SK-N-SH (cell line): ENCODE measurements around the gene AIF1. TPM values are rescaled to one million over a fixed set of nuclear protein-coding genes. Genes with fewer than 3 reads are reported as not detected.

Experiments used
- CTCF ChIA-PET: fragments of 300-600, 350-600 bp; formaldehyde crosslinking; extraction: SDS; loops from one replicate; lab custom pipeline; 2021; lab: Yijun Ruan, JAX
- POLR2A ChIA-PET: fragments of 350-600 bp; sonication (Branson Sonifier 250); formaldehyde crosslinking; extraction: SDS; loops from one replicate; lab custom pipeline; 2020; ENCODE audit warnings: antibody characterized with exemption, inconsistent platforms; lab: Yijun Ruan, JAX
- DNase-seq: peaks from one replicate; pipeline ENCODE4 v3.0.0; 2012
- H2AFZ ChIP-seq: fragments of 200-600 bp; sonication (generic); 2 replicates; pipeline ENCODE4 v1.8.1; 2016; ENCODE audit warnings: antibody characterized with exemption, mild to moderate bottlenecking, low read depth
- H3F3A ChIP-seq: fragments of 200-600 bp; sonication (generic); replicated peaks from 2 replicates; pipeline ENCODE3; 2016; ENCODE audit warnings: antibody characterized with exemption, mild to moderate bottlenecking; ENCODE audit not compliant: insufficient read depth
- H3K27ac ChIP-seq, 2 experiments: fragments of 200-500 bp in 1 of 2; fragments of 200-600 bp in 1 of 2; sonication (Bioruptor generic) in 1 of 2; sonication (generic), shearing (Covaris generic) in 1 of 2; 2 replicates each; pipeline versions ENCODE4 v1.5.1 to v1.6.1; 2014 to 2016; ENCODE audit warnings: low read depth in 2 of 2, inconsistent platforms in 1 of 2, low read length in 1 of 2, mild to moderate bottlenecking in 1 of 2, mixed read lengths in 1 of 2
- H3K27me3 ChIP-seq: fragments of 200-600 bp; sonication (generic), shearing (Covaris generic); 2 replicates; pipeline ENCODE4 v1.6.1; 2016; ENCODE audit warnings: mixed run types; ENCODE audit not compliant: insufficient read depth
- H3K36me3 ChIP-seq, 2 experiments: fragments of 200-500 bp in 1 of 2; fragments of 200-600 bp in 1 of 2; sonication (Bioruptor generic) in 1 of 2; sonication (generic) in 1 of 2; replicated peaks in 1 of 2; 2 replicates each; pipeline versions ENCODE3 to v1.5.1; 2014 to 2016; ENCODE audit warnings: low read length in 1 of 2, mild to moderate bottlenecking in 1 of 2; ENCODE audit not compliant: insufficient read depth in 2 of 2, control insufficient read depth in 1 of 2
- H3K4me1 ChIP-seq, 2 experiments: fragments of 200-500 bp in 1 of 2; fragments of 200-600 bp in 1 of 2; sonication (Bioruptor generic) in 1 of 2; sonication (generic), shearing (Covaris generic) in 1 of 2; 2 replicates each; pipeline versions ENCODE4 v1.5.1 to v1.6.1; 2014 to 2016; ENCODE audit warnings: low read depth in 1 of 2, low read length in 1 of 2, mixed run types in 1 of 2; ENCODE audit not compliant: insufficient read depth in 2 of 2, control insufficient read depth in 1 of 2
- H3K4me2 ChIP-seq: fragments of 200-600 bp; sonication (generic), shearing (Covaris generic); 2 replicates; pipeline ENCODE4 v1.6.1; 2017; ENCODE audit warnings: mixed run types
- H3K4me3 ChIP-seq, 2 experiments: fragments of 200-500 bp in 1 of 2; fragments of 200-600 bp in 1 of 2; sonication (Bioruptor generic) in 1 of 2; sonication (generic), shearing (Covaris generic) in 1 of 2; 2 replicates each; pipeline versions ENCODE4 v1.5.1 to v1.8.1; 2014 to 2016; ENCODE audit warnings: low read depth in 2 of 2, inconsistent platforms in 1 of 2, low read length in 1 of 2, mild to moderate bottlenecking in 1 of 2, mixed read lengths in 1 of 2, moderate library complexity in 1 of 2
- H3K79me2 ChIP-seq: fragments of 200-600 bp; sonication (generic); 2 replicates; pipeline ENCODE4 v1.8.1; 2017; ENCODE audit warnings: mild to moderate bottlenecking; ENCODE audit not compliant: insufficient read depth
- H3K9ac ChIP-seq: fragments of 200-600 bp; sonication (generic); 2 replicates; pipeline ENCODE4 v1.6.1; 2017; ENCODE audit warnings: mixed run types
- H3K9me2 ChIP-seq: fragments of 200-600 bp; sonication (generic); 2 replicates; pipeline ENCODE4 v1.6.1; 2017; ENCODE audit warnings: mixed run types
- H3K9me3 ChIP-seq: fragments of 200-600 bp; sonication (generic); 2 replicates; pipeline ENCODE4 v1.6.1; 2017; ENCODE audit warnings: mixed run types, mild to moderate bottlenecking, moderate library complexity
- H4K20me1 ChIP-seq: fragments of 200-600 bp; sonication (generic); 2 replicates; pipeline ENCODE4 v1.6.1; 2017; ENCODE audit warnings: mild to moderate bottlenecking, mixed run types; ENCODE audit not compliant: insufficient read depth
- CTCF ChIP-seq: fragments of 200-600 bp; sonication (generic); IDR thresholded peaks from 2 replicates; pipeline ENCODE4 v1.6.1; 2017; ENCODE audit warnings: antibody characterized with exemption, mild to moderate bottlenecking, moderate library complexity
- ELF1 ChIP-seq: IDR thresholded peaks from 2 replicates; pipeline ENCODE4 v1.4.0; 2012
- EZH2phosphoT487 ChIP-seq: fragments of 200-600 bp; sonication (generic); IDR thresholded peaks from 2 replicates; pipeline ENCODE4 v1.6.1; 2017; ENCODE audit warnings: low read depth, mixed run types, mild to moderate bottlenecking, antibody characterized with exemption, moderate library complexity, borderline replicate concordance
- FOXM1 ChIP-seq: IDR thresholded peaks from 2 replicates; pipeline ENCODE4 v1.4.0; 2012; ENCODE audit warnings: low read depth, mild to moderate bottlenecking
- GABPA ChIP-seq: IDR thresholded peaks from 2 replicates; pipeline ENCODE4 v1.4.0; 2012; ENCODE audit warnings: low read depth, mild to moderate bottlenecking
- GATA2 ChIP-seq: sonication (generic); formaldehyde crosslinking; IDR thresholded peaks from 2 replicates; pipeline ENCODE4 v1.5.0; 2020; ENCODE audit warnings: mild to moderate bottlenecking, missing genetic modification reagents
- MXI1 ChIP-seq: IDR thresholded peaks from 2 replicates; pipeline ENCODE4 v1.6.1; 2012; ENCODE audit warnings: mild to moderate bottlenecking, low read depth, low read length, improper control_type of control experiment
- PBX3 ChIP-seq: IDR thresholded peaks from 2 replicates; pipeline ENCODE4; 2012
- POLR2AphosphoS5 ChIP-seq: IDR thresholded peaks from 2 replicates; pipeline ENCODE4 v1.6.1; 2012; ENCODE audit warnings: low read depth, low read length
- RAD21 ChIP-seq: IDR thresholded peaks from 2 replicates; pipeline ENCODE4 v1.6.1; 2012; ENCODE audit warnings: mild to moderate bottlenecking, low read length
- RCOR1 ChIP-seq: fragments of 150-350 bp; IDR thresholded peaks from 2 replicates; pipeline ENCODE4 v1.6.1; 2017; ENCODE audit warnings: antibody characterized with exemption, low read length
- REST ChIP-seq: IDR thresholded peaks from 2 replicates; pipeline ENCODE4 v1.6.1; 2012; ENCODE audit warnings: mild to moderate bottlenecking, low read depth, low read length, moderate library complexity
- RXRA ChIP-seq: IDR thresholded peaks from 2 replicates; pipeline ENCODE4 v1.4.0; 2012; ENCODE audit warnings: low read depth, mild to moderate bottlenecking, borderline replicate concordance
- SIN3A ChIP-seq: IDR thresholded peaks from 2 replicates; pipeline ENCODE4 v1.6.1; 2012; ENCODE audit warnings: low read depth, mild to moderate bottlenecking, low read length, moderate library complexity, borderline replicate concordance
- TAF1 ChIP-seq: IDR thresholded peaks from 2 replicates; pipeline ENCODE4 v1.6.1; 2012; ENCODE audit warnings: low read depth, mild to moderate bottlenecking, low read length, moderate library complexity, borderline replicate concordance
- TEAD4 ChIP-seq: IDR thresholded peaks from 2 replicates; pipeline ENCODE4 v1.4.0; 2012; ENCODE audit warnings: mild to moderate bottlenecking, borderline replicate concordance; ENCODE audit not compliant: insufficient read depth
- USF1 ChIP-seq: IDR thresholded peaks from 2 replicates; pipeline ENCODE4 v1.4.0; 2012; ENCODE audit warnings: low read depth, borderline replicate concordance
- WGBS: methylation state at CpG from one replicate; pipeline ENCODE4 v1.1.6; 2017; ENCODE audit warnings: low lambda C conversion rate; 5-methylcytosine and 5-hydroxymethylcytosine counted together
- polyA plus RNA-seq, 3 experiments: library from polyadenylated mRNA; depleted of rRNA; stranded (reverse); fragments of >200 nt; gene quantifications; 2 replicates each; pipeline ENCODE4 v1.2.3, GENCODE V29; 2012

Gene AIF1
- polyA plus RNA-seq, 1 of the 3 experiments (the other 2 are of a cell fraction), result not detected

GRCh38 chr6:31651602-31652191 is 36.7 kb downstream of the AIF1 start (continued):
- TF ChIP-seq CTCF (no peak), POLR2AphosphoS5 (no peak), RAD21 (no peak), EZH2phosphoT487 (no peak), USF1 (no peak), SIN3A (no peak; the same call in 1 of the 2 replicates), GATA2 (CRISPR knock-in tag) (no peak), RCOR1 (no peak), ELF1 (no peak), FOXM1 (no peak)

GRCh38 chr6:31652925-31653724 is 38.1 kb downstream of the AIF1 start:
- Histone ChIP-seq H2AFZ (peak overlapping the region; percentile 61; the same call in 1 of the 2 replicates), H3K4me3 (peak overlapping the region; percentile 64 to 69)
- peak; percentile 84; the same call in 1 of the 2 replicates for TF ChIP-seq POLR2AphosphoS5
- TF ChIP-seq RAD21, result peak; percentile 5; the same call in 1 of the 2 replicates
- TF ChIP-seq RXRA, result peak; percentile 58; the same call in 1 of the 2 replicates
- TF ChIP-seq GABPA, result peak; percentile 54
- peak; percentile 69 for TF ChIP-seq TAF1
- peak; percentile 28; the same call in 1 of the 2 replicates for TF ChIP-seq REST
- TF ChIP-seq PBX3, result no peak
- TF ChIP-seq MXI1, result peak; percentile 79
- no peak for TF ChIP-seq TEAD4
- TF ChIP-seq SIN3A, result 0 out of 2 replicates have a peak, but pooled peaks have one; percentile 60
- no peak for TF ChIP-seq GATA2 (CRISPR knock-in tag)
- TF ChIP-seq RCOR1, result 0 out of 2 replicates have a peak, but pooled peaks have one; percentile 4
- TF ChIP-seq, all 33 proteins: peak for 9
- H3K4me1 ChIP-seq, result peaks cover 7 to 11% of the 10 kb centered on the region in 2 experiments; a peak in 3 of 4 replicates
- H3K27ac ChIP-seq, result peak overlapping the region; percentile 96 to 99
- peaks cover 81% of the 10 kb centered on the region for H3K79me2 ChIP-seq
- WGBS, result 9% methylated on average over 36 of the region's 37 CpGs
- peak overlapping the region; percentile 94 for H3K9ac ChIP-seq
- H3K27me3 ChIP-seq, result no peaks in the 10 kb centered on the region
- peak overlapping the region; percentile 81 for H3K4me2 ChIP-seq
- H3K36me3 ChIP-seq, result peaks cover 20 to 24% of the 10 kb centered on the region in 2 experiments
- H3K9me2 ChIP-seq, result no peaks in the 10 kb centered on the region
- H3F3A ChIP-seq, result peaks cover 24% of the 10 kb centered on the region
- no peaks in the 10 kb centered on the region for H3K9me3 ChIP-seq
- H4K20me1 ChIP-seq, result no peaks in the 10 kb centered on the region
- ChIA-PET CTCF (interaction anchor here (0.8 to 2.5 kb wide), 9 partner anchors 8 to 142 kb away, joined by 3 to 10 read pairs (median 5); partner anchors contain the start of genes C6orf47, CSNK2B, GPANK1 and LY6G5C), POLR2A (interaction anchor here (0.7 to 2.8 kb wide), 10 partner anchors 8 to 162 kb away, joined by 3 to 20 read pairs (median 6); partner anchors contain the start of genes C6orf47, CSNK2B, DDX39B and GPANK1)
- peak; percentile 87 for DNase-seq
